HG02798 (cell line): ENCODE measurements around the gene NUCB1.
"Not testable (repeated sequence)": the region's sequence is repeated elsewhere in the genome, so short reads cannot be mapped to it uniquely, and the experiment has no call there.

Source experiments
- ATAC-seq: cut with Tn5 transposase; IDR thresholded peaks from one replicate; pipeline ENCODE4 v1.9.1; 2021; ENCODE audit warnings: mild to moderate bottlenecking; ENCODE audit not compliant: unreplicated experiment, poor library complexity

The NUCB1 gene

GRCh38 chr19:48900477-48901406 lies 630 bp downstream of the NUCB1 start:
- ATAC-seq, result no peak

DNA sequence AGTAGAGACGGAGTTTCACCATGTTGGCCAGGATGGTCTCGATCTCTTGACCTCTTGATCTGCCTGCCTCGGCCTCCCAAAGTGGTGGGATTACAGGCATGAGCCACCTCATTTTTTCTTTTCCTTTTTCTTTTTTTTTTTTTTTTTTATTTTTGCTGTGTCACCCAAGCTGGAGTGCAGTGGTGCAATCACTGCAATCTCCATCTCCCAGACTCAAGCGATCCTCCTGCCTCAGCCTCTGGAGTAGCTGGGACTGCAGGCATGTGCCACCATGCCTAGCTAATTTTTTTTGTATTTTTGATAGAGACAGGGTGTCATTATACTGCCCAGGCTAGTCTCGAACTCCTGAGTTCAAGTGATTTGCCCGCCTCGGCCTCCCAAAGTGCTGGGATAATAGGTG lies 2.2 kb downstream of the NUCB1 start:
- ATAC-seq, result not testable (repeated sequence)

GRCh38 chr19:48903788-48904187 lies 3.7 kb downstream of the NUCB1 start:
- ATAC-seq, result not testable (repeated sequence)

DNA sequence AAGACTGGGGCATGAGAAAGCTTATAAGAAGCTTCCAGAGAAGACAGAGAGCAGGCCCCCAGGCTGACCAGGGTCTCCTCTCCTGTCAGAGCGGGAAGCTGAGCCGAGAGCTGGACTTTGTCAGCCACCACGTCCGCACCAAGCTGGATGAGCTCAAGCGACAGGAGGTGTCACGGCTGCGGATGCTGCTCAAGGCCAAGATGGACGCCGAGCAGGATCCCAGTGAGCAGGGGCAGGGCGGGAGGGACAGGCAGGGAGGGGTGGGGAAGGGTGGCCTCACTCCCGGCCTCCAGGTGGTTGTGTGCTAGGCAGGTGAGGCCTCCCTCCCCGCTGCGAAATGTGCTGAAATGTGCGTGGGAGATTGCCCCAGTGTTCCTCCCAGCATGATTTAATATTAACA lies 5.6 kb downstream of the NUCB1 start:
- ATAC-seq, result no peak

DNA sequence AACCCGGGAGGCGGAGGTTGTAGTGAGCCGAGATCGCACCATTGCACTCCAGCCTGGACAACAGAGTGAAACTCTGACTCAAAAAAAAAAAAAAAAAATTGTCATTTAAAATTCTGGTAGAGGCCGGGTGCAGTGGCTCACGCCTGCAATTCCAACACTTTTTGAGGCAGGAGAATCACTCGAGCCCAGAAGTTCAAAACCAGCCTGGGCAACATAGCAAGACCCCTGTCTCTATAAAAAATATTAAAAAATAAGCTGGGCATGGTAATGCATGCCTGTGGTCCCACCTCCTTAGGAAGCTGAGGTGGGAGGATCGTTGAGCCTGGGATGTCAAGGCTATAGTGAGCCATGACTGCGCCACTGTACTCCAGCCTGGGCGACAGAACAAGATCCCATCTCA lies 6.2 kb downstream of the NUCB1 start:
- no peak for ATAC-seq

GRCh38 chr19:48907671-48908070 lies 7.6 kb downstream of the NUCB1 start:
- no peak for ATAC-seq

DNA sequence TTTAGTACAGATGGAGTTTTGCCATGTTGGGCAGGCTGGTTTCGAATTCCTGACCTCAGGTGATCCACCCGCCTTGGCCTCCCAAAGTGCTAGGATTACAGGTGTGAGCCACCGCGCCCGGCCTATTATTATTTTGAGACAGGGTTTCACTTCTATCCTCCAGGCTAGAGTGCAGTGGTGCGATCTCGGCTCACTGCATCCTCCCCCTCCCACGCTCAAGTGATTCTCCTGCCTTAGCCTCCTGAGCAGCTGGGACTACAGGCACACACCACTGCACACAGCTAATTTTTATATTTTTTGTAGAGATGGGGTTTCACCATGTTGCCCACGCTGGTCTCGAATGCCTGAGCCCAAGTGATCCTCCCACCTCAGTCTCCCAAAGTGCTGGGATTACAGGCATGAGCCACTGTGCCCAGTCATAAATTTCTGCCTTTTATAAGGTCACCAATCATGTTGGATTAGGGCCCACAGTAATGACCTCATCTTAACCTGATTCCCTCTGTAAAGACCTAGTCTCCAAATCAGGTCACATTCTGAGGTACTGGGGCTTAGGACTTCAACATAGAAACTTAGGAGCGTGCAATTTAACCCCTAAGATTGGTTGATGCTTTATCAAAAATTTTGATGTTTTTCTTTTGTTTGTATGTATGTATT lies 9.4 kb downstream of the NUCB1 start:
- ATAC-seq, result not testable (repeated sequence)

DNA sequence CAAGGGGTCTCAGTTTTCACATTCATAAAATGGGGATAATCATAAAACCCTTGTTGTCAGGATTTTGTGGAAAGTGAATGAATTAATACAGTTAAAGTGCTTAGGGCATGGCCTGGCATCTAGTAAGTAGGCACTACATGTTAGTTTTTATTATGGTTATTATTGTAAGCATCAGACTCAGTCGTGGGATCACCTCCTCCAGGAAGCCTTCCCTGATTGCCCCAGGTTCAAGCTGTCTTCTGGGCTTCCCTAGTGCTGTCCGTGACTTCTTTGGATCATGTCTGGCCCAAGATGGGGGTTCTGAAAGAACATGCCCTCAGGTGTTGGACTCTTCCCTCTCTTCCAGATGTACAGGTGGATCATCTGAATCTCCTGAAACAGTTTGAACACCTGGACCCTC lies 10.7 kb downstream of the NUCB1 start:
- no peak for ATAC-seq

DNA sequence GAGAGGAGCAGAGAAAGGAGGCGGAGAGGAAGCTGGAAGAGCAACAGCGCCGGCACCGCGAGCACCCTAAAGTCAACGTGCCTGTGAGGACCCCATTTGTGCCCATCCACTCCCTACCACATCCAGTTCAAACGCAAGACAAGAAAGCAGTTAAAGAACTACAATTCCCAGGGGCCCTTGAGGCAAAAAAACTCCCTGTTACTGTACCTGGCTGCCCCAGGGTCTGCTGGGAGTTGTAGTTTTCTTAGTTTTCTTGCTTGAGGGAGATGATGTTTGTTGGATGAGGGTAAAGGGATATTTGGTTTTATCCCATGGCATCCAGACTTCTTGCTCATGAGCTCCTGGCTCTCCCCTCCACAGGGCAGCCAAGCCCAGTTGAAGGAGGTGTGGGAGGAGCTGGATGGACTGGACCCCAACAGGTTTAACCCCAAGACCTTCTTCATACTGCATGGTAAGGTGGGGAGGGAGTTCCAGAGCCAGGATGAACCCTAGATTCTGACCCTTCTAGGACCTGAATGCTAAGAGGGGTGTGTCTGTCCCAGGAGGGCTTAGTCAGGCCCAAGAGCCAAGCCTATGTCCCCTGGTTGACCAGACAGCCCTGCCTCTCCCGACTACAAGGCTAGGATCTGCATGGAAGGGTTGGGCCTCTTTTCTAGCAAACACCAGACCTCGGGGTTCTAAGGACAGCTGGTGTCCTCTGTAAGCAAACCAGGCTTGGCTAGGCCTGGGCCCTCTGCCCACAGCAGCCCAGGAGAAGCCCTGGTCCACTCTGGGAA lies 13.2 kb downstream of the NUCB1 start:
- no peak for ATAC-seq

DNA sequence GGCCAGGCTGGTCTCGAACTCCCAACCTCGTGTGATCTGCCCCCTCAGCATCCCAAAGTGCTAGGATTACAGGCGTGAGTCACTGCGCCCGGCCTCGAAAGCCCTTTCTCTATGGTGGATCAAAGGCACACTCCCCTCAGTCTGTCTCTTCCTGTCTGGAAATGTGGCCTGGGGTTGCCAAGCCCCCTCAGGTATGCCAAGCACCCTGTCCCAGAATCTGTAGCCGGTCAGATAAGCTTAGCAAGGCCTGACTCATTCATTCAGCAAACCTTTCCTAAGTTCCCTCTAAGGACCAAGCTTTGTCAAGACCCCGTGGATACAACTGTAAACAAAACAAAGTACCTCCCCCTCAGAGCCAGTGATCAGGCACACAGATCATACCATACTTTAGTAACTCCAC lies 14.1 kb downstream of the NUCB1 start:
- no peak for ATAC-seq

DNA sequence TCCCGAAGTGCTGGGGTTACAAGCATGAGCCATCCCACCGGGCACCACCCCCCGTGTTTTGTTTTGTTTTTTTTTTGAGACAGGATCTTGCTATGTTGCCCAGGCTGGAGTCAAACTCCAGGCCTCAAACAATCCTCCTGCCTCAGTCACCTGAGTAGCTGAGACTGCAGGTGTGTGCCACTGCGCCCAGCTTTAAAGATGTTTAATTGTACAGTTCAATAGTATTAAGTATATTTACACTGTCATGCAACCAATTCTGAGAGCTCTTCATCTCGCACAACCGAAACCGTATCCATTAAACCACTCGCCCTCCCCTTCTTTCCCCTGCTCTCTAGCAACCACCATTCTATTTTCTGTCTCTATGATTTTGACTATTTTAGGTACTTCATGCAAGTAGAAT lies 15.6 kb downstream of the NUCB1 start:
- ATAC-seq, result no peak

DNA sequence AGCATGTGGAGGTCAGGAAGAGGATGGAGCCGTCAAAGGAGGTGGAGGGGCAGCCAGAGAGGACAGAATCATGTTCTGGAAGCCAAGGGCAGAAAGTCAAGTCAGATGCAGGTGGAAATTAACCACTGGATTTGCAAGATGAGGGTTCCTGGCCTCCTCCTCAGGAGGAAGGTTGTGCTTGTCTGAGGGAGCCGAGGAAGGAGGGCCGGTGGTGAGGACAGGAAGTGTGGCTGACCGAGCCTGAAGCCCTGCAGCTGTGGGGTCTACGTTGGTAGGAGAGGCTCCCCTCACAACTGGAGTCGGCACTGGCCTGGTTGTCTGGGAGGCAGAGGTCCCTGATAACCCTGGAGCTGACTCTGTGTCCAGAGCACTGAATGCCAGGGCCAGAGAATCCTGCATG lies 18.0 kb downstream of the NUCB1 start:
- ATAC-seq, result no peak

- ATAC-seq, result no peak
Measured at GRCh38 chr19:48918801-48919247, 18.7 kb downstream of the NUCB1 start.

DNA sequence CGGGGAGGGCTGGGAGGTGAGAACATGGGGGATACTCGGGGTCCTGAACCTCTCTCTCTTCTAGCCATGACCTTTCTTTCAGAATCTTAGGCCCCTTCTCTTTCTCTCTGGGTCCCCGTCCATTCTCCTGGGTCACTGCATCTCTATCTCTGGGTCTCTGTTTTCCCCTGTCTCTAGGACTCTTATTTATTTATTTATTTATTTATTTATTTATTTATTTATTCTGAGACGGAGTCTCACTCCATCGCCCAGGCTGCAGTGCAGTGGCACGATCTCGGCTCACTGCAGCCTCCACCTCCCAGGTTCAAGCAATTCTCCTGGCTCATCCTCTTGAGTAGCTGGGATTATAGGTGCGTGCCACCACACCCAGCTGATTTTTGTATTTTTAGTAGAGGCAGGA lies 19.2 kb downstream of the NUCB1 start:
- not testable (repeated sequence) for ATAC-seq

DNA sequence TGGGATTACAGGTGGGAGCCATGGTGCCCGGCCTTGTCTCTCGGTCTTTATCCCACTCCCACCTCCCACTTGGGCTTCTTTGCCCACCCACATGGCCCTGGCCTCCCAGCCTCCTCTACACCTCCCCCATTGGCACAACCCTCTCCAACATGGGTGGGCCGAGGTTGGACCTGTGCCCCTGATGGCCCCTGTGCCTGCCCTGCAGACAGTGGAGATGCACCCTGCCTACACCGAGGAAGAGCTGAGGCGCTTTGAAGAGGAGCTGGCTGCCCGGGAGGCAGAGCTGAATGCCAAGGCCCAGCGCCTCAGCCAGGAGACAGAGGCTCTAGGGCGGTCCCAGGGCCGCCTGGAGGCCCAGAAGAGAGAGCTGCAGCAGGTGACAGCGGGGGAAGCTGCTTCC lies 20.8 kb downstream of the NUCB1 start:
- ATAC-seq, result no peak

DNA sequence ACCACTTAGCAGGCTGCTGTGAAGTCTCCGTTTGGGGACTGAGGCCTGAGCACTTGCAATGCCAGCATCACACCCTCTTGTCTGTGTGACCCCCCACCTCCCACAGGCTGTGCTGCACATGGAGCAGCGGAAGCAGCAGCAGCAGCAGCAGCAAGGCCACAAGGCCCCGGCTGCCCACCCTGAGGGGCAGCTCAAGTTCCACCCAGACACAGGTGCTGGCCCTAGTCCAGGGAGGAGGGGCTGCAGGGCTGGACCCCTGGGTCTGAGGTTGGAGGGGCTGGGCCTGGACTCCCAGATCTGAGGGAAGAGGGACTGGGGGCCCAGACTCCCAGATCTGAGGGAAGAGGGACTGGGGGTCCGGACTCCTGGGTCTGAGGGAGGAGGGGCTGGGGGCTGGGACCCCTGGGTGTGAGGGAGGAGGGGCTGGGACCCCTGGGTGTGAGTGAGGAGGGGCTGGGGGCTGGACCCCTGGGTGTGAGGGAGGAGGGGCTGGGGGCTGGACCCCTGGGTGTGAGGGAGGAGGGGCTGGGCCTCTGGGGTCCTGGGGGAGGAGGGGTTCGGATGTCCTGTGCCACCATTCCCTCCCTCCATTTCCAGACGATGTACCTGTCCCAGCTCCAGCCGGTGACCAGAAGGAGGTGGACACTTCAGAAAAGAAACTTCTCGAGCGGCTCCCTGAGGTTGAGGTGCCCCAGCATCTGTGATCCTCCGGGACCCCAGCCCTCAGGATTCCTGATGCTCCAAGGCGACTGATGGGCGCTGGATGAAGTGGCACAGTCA lies 21.8 kb downstream of the NUCB1 start:
- ATAC-seq, result no peak

- ATAC-seq, result no peak
Measured at GRCh38 chr19:48922548-48923490, 22.7 kb downstream of the NUCB1 start.

GRCh38 chr19:48925240-48925843 lies 25.2 kb downstream of the NUCB1 start:
- ATAC-seq, result no peak

DNA sequence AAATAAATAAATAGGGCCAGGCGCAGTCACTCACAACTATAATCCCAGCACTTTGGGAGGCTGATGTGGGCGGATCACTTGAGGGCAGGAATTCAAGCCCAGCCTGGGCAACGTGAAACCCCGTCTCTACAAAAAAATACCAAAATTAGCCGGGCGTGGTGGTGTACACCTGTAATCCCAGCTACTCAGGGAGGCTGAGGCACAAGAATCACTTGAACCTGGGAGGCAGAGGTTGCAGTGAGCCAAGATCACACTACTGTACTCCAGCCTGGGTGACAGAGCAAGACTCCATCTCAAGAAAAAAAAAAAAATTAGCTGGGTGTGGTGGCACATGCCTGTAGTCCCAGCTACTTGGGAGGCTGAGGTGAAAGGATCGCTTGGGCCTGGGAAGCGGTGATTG lies 25.8 kb downstream of the NUCB1 start:
- not testable (repeated sequence) for ATAC-seq
